Measurements from ENCODE around the gene SYCE3. TPM values are rescaled to one million over a fixed set of nuclear protein-coding genes. Genes with fewer than 3 reads are reported as not detected.
A peak's percentile ranks its signal among the peaks of the same experiment; 100 is the strongest.

The SYCE3 gene
- total RNA-seq, 1 donor from 2014 or later = not detected

- no peak overlapping the region for H3K4me2 ChIP-seq
- no peaks in the 10 kb centered on the region for H3K4me1 ChIP-seq
- H4K20me1 ChIP-seq (ENCODE audit: low read depth) = peaks cover 13% of the 10 kb centered on the region
- no peaks in the 10 kb centered on the region for H3K9me3 ChIP-seq (ENCODE audit: low read depth)
- DNase-seq (ENCODE audit: low spot score) = no peak
- H3K4me3 Mint-ChIP-seq = no peak overlapping the region
- no peak overlapping the region for H3K9ac ChIP-seq
- TF ChIP-seq EZH2phosphoT487 (IDR thresholded peaks at IDR 0.05) (no peak), CTCF (IDR thresholded peaks at IDR 0.05) (no peak), EZH2 (IDR thresholded peaks at IDR 0.05) (no peak)
- no peaks in the 10 kb centered on the region for H3F3A ChIP-seq (ENCODE audit: low read depth)
- H3K4me1 Mint-ChIP-seq = no peaks in the 10 kb centered on the region
- peaks cover 7% of the 10 kb centered on the region for H3K27me3 Mint-ChIP-seq (ENCODE audit: insufficient read depth, low read depth)
- no peak overlapping the region for H3K4me3 ChIP-seq
- H3K27me3 ChIP-seq = no peaks in the 10 kb centered on the region
- H2AFZ ChIP-seq (replicated peaks) = no peak overlapping the region
- H3K27ac Mint-ChIP-seq = no peak overlapping the region
- no peak overlapping the region for H3K27ac ChIP-seq
- H3K9me3 Mint-ChIP-seq = no peaks in the 10 kb centered on the region
- H3K79me2 ChIP-seq (ENCODE audit: low read depth) = peaks cover 57% of the 10 kb centered on the region
- peaks cover 19% of the 10 kb centered on the region for H3K36me3 Mint-ChIP-seq
- H3K36me3 ChIP-seq = no peaks in the 10 kb centered on the region
These were observed 46.7 kb downstream of the SYCE3 start for GRCh38 chr22:50516068-50516467.

DNA sequence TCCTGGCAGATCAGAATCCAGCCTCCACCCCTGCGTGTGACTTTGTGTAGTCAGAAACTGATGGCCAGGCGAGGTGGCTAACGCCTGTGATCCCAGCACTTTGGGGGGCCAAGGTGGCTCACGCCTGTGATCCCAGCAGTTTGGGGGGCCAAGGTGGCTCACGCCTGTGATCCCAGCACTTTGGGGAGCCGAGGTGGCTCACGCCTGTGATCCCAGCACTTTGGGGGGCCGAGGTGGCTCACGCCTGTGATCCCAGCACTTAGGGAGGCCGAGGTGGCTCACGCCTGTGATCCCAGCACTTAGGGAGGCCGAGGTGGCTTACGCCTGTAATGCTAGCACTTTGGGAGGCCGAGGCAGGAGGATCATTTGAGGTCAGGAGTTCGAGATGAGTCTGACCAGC, 49.5 kb downstream of the SYCE3 start:
- H3K9ac ChIP-seq = no peak overlapping the region
- no peak overlapping the region for H3K4me3 ChIP-seq
- Mint-ChIP-seq H3K4me3 (no peak overlapping the region), H3K4me1 (peaks cover 11% of the 10 kb centered on the region), H3K9me3 (no peaks in the 10 kb centered on the region), H3K27me3 (ENCODE audit: insufficient read depth, low read depth) (peaks cover 7% of the 10 kb centered on the region), H3K36me3 (peaks cover 15% of the 10 kb centered on the region), H3K27ac (no peak overlapping the region)
- H3K36me3 ChIP-seq = no peaks in the 10 kb centered on the region
- H3K27me3 ChIP-seq = no peaks in the 10 kb centered on the region
- TF ChIP-seq EZH2 (IDR thresholded peaks at IDR 0.05) = no peak
- no peak for TF ChIP-seq EZH2phosphoT487 (IDR thresholded peaks at IDR 0.05)
- no peak for TF ChIP-seq CTCF (IDR thresholded peaks at IDR 0.05)
- no peak overlapping the region for H2AFZ ChIP-seq (replicated peaks)
- no peak overlapping the region for H3K27ac ChIP-seq
- H4K20me1 ChIP-seq (ENCODE audit: low read depth) = peaks cover 26% of the 10 kb centered on the region
- no peak overlapping the region for H3K4me2 ChIP-seq
- H3K79me2 ChIP-seq (ENCODE audit: low read depth) = peaks cover 85% of the 10 kb centered on the region
- no peaks in the 10 kb centered on the region for H3K9me3 ChIP-seq (ENCODE audit: low read depth)
- H3F3A ChIP-seq (ENCODE audit: low read depth) = peaks cover 6% of the 10 kb centered on the region
- H3K4me1 ChIP-seq = peaks cover 9% of the 10 kb centered on the region
- no peak for DNase-seq (ENCODE audit: low spot score)

- Histone ChIP-seq H4K20me1 (ENCODE audit: low read depth) (peaks cover 37% of the 10 kb centered on the region), H3K9ac (peak overlapping the region; percentile 73), H3K4me1 (peaks cover 16% of the 10 kb centered on the region), H3K4me3 (peak overlapping the region; percentile 75), H3K27me3 (no peaks in the 10 kb centered on the region), H3K27ac (no peak overlapping the region), H3K9me3 (ENCODE audit: low read depth) (no peaks in the 10 kb centered on the region), H3F3A (ENCODE audit: low read depth) (peaks cover 6% of the 10 kb centered on the region), H3K36me3 (no peaks in the 10 kb centered on the region), H3K4me2 (peak overlapping the region; percentile 84), H2AFZ (replicated peaks) (no peak overlapping the region), H3K79me2 (ENCODE audit: low read depth) (peaks cover 60% of the 10 kb centered on the region)
- Mint-ChIP-seq H3K4me3 (peak overlapping the region; percentile 94), H3K9me3 (no peaks in the 10 kb centered on the region), H3K4me1 (peaks cover 11% of the 10 kb centered on the region), H3K27me3 (ENCODE audit: insufficient read depth, low read depth) (peaks cover 3% of the 10 kb centered on the region), H3K36me3 (peaks cover 4% of the 10 kb centered on the region), H3K27ac (peak overlapping the region; percentile 75)
- no peak for TF ChIP-seq EZH2 (IDR thresholded peaks at IDR 0.05)
- no peak for TF ChIP-seq CTCF (IDR thresholded peaks at IDR 0.05)
- no peak for TF ChIP-seq EZH2phosphoT487 (IDR thresholded peaks at IDR 0.05)
- DNase-seq (ENCODE audit: low spot score) = no peak
These were observed 53.8 kb downstream of the SYCE3 start for GRCh38 chr22:50508897-50509296.
